ENCODE data around the gene ERP27. TPM values are rescaled to one million over a fixed set of nuclear protein-coding genes. Genes with fewer than 3 reads are reported as not detected.

The ERP27 gene
- polyA plus RNA-seq, 2 of the 4 experiments (the other 2 are of a cell fraction): 0.09 to 0.28 TPM

DNA sequence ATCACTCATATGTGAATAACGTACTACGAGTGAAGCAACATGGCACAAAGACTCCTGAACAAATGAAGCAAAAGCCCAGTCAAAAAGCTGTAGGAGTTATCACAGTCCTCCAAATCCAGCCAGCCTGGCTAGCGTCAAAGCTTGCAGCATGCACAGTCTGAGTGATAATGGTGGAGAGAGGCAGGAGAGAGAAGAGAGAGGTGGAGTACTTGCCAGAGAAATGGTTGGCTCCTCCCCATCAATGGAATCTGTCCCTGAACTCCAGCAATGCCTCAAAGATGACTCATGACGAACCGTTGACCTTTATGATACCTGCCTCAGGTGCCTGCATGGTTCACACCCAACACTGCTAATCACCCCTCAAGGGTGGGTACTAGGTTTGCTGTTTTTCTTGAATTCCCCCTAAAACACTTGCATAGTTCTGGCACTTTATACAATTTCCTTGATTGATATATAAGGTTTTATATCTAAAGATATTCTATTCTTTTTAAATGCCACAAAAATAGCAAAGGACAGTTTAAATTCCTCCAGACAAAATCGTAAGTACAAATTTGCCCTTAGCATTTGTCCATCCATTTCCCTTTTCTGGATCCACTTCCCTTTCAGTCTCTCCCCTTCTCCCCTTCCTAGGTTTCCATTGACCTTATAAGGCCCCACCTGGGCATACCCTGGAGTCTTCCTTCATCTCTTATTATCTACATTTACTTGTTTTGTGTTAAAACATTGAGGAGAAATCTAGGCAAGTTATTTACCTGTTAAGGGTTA lies 12.8 kb upstream of the ERP27 start:
- POLR2A ChIA-PET: no interaction called here
- FAIRE-seq (no peak), DNase-seq (ENCODE audit: low read depth in 1 of 2, low spot score in 1 of 2) (no peak), ATAC-seq (no peak)
- H3K9me3 ChIP-seq: no peaks in the 10 kb centered on the region
- H3K27ac ChIP-seq: no peak overlapping the region; a peak in 1 of 6 replicates
- WGBS (ENCODE audit: missing lambda C conversion rate): 66% methylated on average over 6 of the region's 6 CpGs
- TF ChIP-seq CEBPB (IDR thresholded peaks at IDR 0.05): no peak
- TF ChIP-seq MAFK (IDR thresholded peaks at IDR 0.05; ENCODE audit: partially characterized antibody): no peak
- no peak for TF ChIP-seq ZSCAN20 (CRISPR knock-in tag; IDR thresholded peaks at IDR 0.05)
- TF ChIP-seq, protein P1, sequence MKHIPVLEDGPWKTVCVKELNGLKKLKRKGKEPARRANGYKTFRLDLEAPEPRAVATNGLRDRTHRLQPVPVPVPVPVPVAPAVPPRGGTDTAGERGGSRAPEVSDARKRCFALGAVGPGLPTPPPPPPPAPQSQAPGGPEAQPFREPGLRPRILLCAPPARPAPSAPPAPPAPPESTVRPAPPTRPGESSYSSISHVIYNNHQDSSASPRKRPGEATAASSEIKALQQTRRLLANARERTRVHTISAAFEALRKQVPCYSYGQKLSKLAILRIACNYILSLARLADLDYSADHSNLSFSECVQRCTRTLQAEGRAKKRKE (CRISPR knock-in tag; IDR thresholded peaks at IDR 0.05; ENCODE audit: low read depth): no peak
- CTCF ChIA-PET: no interaction called here
- H3K4me2 ChIP-seq: no peak overlapping the region; the same call in 2 of the 3 replicates
- peaks cover 47% of the 10 kb centered on the region for H3K4me1 ChIP-seq
- no peak overlapping the region for H3K4me3 ChIP-seq

DNA sequence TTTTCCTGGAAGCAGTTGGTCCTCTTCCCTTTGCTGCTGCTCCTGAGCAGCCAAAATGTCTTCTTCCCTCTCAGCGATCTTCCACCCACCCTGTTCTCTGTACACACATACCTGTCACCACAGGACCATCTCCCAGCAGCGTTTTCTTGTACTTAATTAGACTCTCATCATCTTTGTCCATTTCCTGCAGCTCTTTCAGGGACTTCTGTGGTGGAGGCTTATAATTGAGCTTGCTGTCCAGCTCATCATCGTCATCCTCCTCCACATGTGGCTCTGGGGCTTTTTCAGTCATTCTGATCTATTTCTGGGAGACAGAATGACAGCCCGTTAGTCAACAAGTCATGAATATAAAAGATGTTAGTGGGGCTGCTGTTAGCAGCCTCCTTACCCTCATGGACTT lies 12.1 kb upstream of the ERP27 start:
- FAIRE-seq (no peak), ATAC-seq (no peak), DNase-seq (ENCODE audit: low read depth in 1 of 2, low spot score in 1 of 2) (no peak)
- H3K9me3 ChIP-seq: no peaks in the 10 kb centered on the region
- CTCF ChIA-PET: no interaction called here
- H3K4me3 ChIP-seq: no peak overlapping the region
- H3K27ac ChIP-seq: no peak overlapping the region
- POLR2A ChIA-PET: no interaction called here
- TF ChIP-seq, protein P2, sequence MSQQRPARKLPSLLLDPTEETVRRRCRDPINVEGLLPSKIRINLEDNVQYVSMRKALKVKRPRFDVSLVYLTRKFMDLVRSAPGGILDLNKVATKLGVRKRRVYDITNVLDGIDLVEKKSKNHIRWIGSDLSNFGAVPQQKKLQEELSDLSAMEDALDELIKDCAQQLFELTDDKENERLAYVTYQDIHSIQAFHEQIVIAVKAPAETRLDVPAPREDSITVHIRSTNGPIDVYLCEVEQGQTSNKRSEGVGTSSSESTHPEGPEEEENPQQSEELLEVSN (IDR thresholded peaks at IDR 0.05; ENCODE audit: borderline replicate concordance, low read depth): no peak
- TF ChIP-seq JUNB (IDR thresholded peaks at IDR 0.05) (no peak), CBX8 (IDR thresholded peaks at IDR 0.05) (no peak), HOXA7 (CRISPR knock-in tag; IDR thresholded peaks at IDR 0.05) (no peak), MYC (IDR thresholded peaks at IDR 0.05; ENCODE audit: borderline replicate concordance, low read length) (no peak)
- TF ChIP-seq, protein P1 (CRISPR knock-in tag; IDR thresholded peaks at IDR 0.05; ENCODE audit: low read depth): no peak
- H3K4me2 ChIP-seq: no peak overlapping the region
- peaks cover 47% of the 10 kb centered on the region for H3K4me1 ChIP-seq
- WGBS (ENCODE audit: missing lambda C conversion rate): 69% methylated on average over 4 of the region's 4 CpGs

DNA sequence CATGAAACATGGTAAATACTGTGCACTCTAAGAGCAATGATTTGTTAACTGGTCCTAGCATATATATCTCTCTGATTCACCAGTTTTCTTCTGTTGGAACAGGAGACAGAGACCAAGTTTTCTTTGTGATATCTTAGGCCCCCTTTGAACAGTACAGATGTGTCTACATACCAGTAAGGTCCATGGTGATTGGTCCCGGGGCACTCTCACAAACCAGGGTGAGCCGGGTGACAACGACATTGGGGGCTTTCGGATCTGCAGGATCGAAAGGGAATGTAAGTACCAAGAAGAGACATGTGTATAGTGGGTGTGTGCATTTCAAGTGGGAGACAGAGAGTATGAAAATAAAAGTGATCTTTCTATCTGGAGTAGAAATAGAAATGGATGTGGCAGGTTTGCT lies 11.3 kb upstream of the ERP27 start:
- no peak for DNase-seq (ENCODE audit: low read depth in 1 of 2, low spot score in 1 of 2)
- 93% methylated on average over 5 of the region's 5 CpGs for WGBS (ENCODE audit: missing lambda C conversion rate)
- no peak for ATAC-seq
- no peak for FAIRE-seq
- Histone ChIP-seq H3K9me3 (no peaks in the 10 kb centered on the region), H3K4me3 (no peak overlapping the region), H3K27ac (no peak overlapping the region), H3K4me2 (no peak overlapping the region), H3K4me1 (peaks cover 47% of the 10 kb centered on the region)
- CTCF ChIA-PET: no interaction called here
- POLR2A ChIA-PET: no interaction called here
- no peak for TF ChIP-seq ZC3H11A (IDR thresholded peaks at IDR 0.05)
- TF ChIP-seq JUNB (IDR thresholded peaks at IDR 0.05): no peak
- no peak for TF ChIP-seq HOXB13 (CRISPR knock-in tag; IDR thresholded peaks at IDR 0.05; ENCODE audit: low read depth)
- no peak for TF ChIP-seq KDM5A (IDR thresholded peaks at IDR 0.05)
- no peak for TF ChIP-seq EHF (CRISPR knock-in tag; IDR thresholded peaks at IDR 0.05)
- TF ChIP-seq, protein P3, sequence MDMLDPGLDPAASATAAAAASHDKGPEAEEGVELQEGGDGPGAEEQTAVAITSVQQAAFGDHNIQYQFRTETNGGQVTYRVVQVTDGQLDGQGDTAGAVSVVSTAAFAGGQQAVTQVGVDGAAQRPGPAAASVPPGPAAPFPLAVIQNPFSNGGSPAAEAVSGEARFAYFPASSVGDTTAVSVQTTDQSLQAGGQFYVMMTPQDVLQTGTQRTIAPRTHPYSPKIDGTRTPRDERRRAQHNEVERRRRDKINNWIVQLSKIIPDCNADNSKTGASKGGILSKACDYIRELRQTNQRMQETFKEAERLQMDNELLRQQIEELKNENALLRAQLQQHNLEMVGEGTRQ (IDR thresholded peaks at IDR 0.05): no peak
- TF ChIP-seq RARB (CRISPR knock-in tag; IDR thresholded peaks at IDR 0.05): no peak
- TF ChIP-seq, protein P4, sequence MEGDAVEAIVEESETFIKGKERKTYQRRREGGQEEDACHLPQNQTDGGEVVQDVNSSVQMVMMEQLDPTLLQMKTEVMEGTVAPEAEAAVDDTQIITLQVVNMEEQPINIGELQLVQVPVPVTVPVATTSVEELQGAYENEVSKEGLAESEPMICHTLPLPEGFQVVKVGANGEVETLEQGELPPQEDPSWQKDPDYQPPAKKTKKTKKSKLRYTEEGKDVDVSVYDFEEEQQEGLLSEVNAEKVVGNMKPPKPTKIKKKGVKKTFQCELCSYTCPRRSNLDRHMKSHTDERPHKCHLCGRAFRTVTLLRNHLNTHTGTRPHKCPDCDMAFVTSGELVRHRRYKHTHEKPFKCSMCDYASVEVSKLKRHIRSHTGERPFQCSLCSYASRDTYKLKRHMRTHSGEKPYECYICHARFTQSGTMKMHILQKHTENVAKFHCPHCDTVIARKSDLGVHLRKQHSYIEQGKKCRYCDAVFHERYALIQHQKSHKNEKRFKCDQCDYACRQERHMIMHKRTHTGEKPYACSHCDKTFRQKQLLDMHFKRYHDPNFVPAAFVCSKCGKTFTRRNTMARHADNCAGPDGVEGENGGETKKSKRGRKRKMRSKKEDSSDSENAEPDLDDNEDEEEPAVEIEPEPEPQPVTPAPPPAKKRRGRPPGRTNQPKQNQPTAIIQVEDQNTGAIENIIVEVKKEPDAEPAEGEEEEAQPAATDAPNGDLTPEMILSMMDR (IDR thresholded peaks at IDR 0.05): no peak
- no peak for TF ChIP-seq FOSL2 (IDR thresholded peaks at IDR 0.05)
- TF ChIP-seq FOSL2 (CRISPR knock-in tag; IDR thresholded peaks at IDR 0.05): no peak
- TF ChIP-seq, protein P5, sequence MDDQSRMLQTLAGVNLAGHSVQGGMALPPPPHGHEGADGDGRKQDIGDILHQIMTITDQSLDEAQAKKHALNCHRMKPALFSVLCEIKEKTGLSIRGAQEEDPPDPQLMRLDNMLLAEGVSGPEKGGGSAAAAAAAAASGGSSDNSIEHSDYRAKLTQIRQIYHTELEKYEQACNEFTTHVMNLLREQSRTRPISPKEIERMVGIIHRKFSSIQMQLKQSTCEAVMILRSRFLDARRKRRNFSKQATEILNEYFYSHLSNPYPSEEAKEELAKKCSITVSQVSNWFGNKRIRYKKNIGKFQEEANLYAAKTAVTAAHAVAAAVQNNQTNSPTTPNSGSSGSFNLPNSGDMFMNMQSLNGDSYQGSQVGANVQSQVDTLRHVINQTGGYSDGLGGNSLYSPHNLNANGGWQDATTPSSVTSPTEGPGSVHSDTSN (IDR thresholded peaks at IDR 0.05): no peak
- TF ChIP-seq, protein P6, sequence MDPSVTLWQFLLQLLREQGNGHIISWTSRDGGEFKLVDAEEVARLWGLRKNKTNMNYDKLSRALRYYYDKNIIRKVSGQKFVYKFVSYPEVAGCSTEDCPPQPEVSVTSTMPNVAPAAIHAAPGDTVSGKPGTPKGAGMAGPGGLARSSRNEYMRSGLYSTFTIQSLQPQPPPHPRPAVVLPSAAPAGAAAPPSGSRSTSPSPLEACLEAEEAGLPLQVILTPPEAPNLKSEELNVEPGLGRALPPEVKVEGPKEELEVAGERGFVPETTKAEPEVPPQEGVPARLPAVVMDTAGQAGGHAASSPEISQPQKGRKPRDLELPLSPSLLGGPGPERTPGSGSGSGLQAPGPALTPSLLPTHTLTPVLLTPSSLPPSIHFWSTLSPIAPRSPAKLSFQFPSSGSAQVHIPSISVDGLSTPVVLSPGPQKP (IDR thresholded peaks at IDR 0.05; ENCODE audit: low read depth, low read length): no peak
- no peak for TF ChIP-seq CEBPB (IDR thresholded peaks at IDR 0.05)
- TF ChIP-seq ESRRA (IDR thresholded peaks at IDR 0.05; ENCODE audit: borderline replicate concordance, low read length): no peak

All from A549 (cell line).